HepG2 (cell line): ENCODE results near the gene ZNF558. TPM values are rescaled to one million over a fixed set of nuclear protein-coding genes. Genes with fewer than 3 reads are reported as not detected.

ENCODE experiments used
- AFF4 ChIP-seq: sonication (generic); formaldehyde crosslinking; IDR thresholded peaks from 2 replicates; pipeline ENCODE4 v1.4.0; 2020; ENCODE audit warnings: missing genetic modification reagents
- DPF2 ChIP-seq: sonication (generic); formaldehyde crosslinking; IDR thresholded peaks from 2 replicates; pipeline ENCODE4 v1.4.0; 2020; ENCODE audit warnings: mild to moderate bottlenecking, low read depth, missing genetic modification reagents, borderline replicate concordance
- EZH2 ChIP-seq: conservative IDR thresholded peaks from 2 replicates; pipeline ENCODE4 v1.6.1; 2012; ENCODE audit warnings: mild to moderate bottlenecking, low read depth, low read length, moderate library complexity
- JUN ChIP-seq: sonication (generic); formaldehyde crosslinking; IDR thresholded peaks from 2 replicates; pipeline ENCODE4 v1.4.0; 2020; ENCODE audit warnings: mild to moderate bottlenecking, missing genetic modification reagents
- MTA1 ChIP-seq: sonication (generic); formaldehyde crosslinking; IDR thresholded peaks from 2 replicates; pipeline ENCODE4 v1.4.0; 2020; ENCODE audit warnings: missing genetic modification reagents, mild to moderate bottlenecking, borderline replicate concordance
- NFATC3 ChIP-seq: sonication (generic); formaldehyde crosslinking; IDR thresholded peaks from 2 replicates; pipeline ENCODE4 v1.5.1; 2020; ENCODE audit warnings: mild to moderate bottlenecking, missing genetic modification reagents
- RAD21 ChIP-seq: fragments of 450-650 bp; formaldehyde crosslinking; IDR thresholded peaks from 2 replicates; pipeline ENCODE4 v1.5.0; 2020; ENCODE audit warnings: mild to moderate bottlenecking
- RCOR2 ChIP-seq: IDR thresholded peaks from 2 replicates; pipeline ENCODE4 v1.6.1; 2016; ENCODE audit warnings: missing biosample characterization, missing genetic modification reagents
- TAF1 ChIP-seq: sonication (generic); formaldehyde crosslinking; IDR thresholded peaks from 2 replicates; pipeline ENCODE4 v1.4.0; 2020; ENCODE audit warnings: missing genetic modification reagents
- TOE1 ChIP-seq: sonication (generic); formaldehyde crosslinking; IDR thresholded peaks from 2 replicates; pipeline ENCODE4 v1.4.0; 2020; ENCODE audit warnings: mild to moderate bottlenecking, missing genetic modification reagents
- ZKSCAN5 ChIP-seq: sonication (generic); formaldehyde crosslinking; IDR thresholded peaks from 2 replicates; pipeline ENCODE4 v1.5.1; 2020; ENCODE audit warnings: mild to moderate bottlenecking, missing genetic modification reagents
- ZNF430 ChIP-seq: sonication (generic); formaldehyde crosslinking; IDR thresholded peaks from 2 replicates; pipeline ENCODE4 v1.9.0; 2021; ENCODE audit warnings: mild to moderate bottlenecking, missing genetic modification reagents
- polyA plus RNA-seq, 8 experiments: library from polyadenylated mRNA; depleted of rRNA in 3 of 8; stranded (reverse) in 7 of 8; unstranded in 1 of 8; fragments of >200 nt; fragmentation: Illumina TruSeq in 4 of 8; extraction: Trizol in 4 of 8; gene quantifications; 2 replicates each; pipeline versions ENCODE4 v1.2.1 to v1.2.3, GENCODE V29; 2011 to 2016; ENCODE audit warnings: low read depth in 4 of 8, missing spikeins in 1 of 8, mixed read lengths in 1 of 8; ENCODE audit not compliant: insufficient read depth in 1 of 8
- total RNA-seq, 5 experiments: library from RNA; depleted of rRNA; stranded (reverse); fragments of >200 nt; fragmentation: Illumina TruSeq; extraction: Trizol; gene quantifications; 2 replicates each; pipeline ENCODE4 v1.2.3, GENCODE V29; 2016; ENCODE audit warnings: low read depth in 1 of 5
- TF ChIP-seq, protein P1 (sequence below): sonication (generic); formaldehyde crosslinking; IDR thresholded peaks from 2 replicates; pipeline ENCODE4 v1.9.0; 2021; ENCODE audit warnings: mild to moderate bottlenecking, missing genetic modification reagents
- TF ChIP-seq, protein P2 (sequence below): sonication (generic); formaldehyde crosslinking; IDR thresholded peaks from 2 replicates; pipeline ENCODE4 v1.5.0; 2020; ENCODE audit warnings: missing genetic modification reagents, mild to moderate bottlenecking, borderline replicate concordance
- TF ChIP-seq, protein P3 (sequence below): sonication (generic); formaldehyde crosslinking; IDR thresholded peaks from 2 replicates; pipeline ENCODE4 v1.5.1; 2020; ENCODE audit warnings: mild to moderate bottlenecking, missing genetic modification reagents, borderline replicate concordance

The ZNF558 gene
- total and polyA plus RNA-seq, 2 of the 13 experiments (the other 11 are each of a cell fraction or from before 2014, with no cell fraction given) = 9.5 to 10.8 TPM

- no peak for TF ChIP-seq TOE1 (CRISPR knock-in tag)
- no peak for TF ChIP-seq ZNF430
- TF ChIP-seq, protein P1, sequence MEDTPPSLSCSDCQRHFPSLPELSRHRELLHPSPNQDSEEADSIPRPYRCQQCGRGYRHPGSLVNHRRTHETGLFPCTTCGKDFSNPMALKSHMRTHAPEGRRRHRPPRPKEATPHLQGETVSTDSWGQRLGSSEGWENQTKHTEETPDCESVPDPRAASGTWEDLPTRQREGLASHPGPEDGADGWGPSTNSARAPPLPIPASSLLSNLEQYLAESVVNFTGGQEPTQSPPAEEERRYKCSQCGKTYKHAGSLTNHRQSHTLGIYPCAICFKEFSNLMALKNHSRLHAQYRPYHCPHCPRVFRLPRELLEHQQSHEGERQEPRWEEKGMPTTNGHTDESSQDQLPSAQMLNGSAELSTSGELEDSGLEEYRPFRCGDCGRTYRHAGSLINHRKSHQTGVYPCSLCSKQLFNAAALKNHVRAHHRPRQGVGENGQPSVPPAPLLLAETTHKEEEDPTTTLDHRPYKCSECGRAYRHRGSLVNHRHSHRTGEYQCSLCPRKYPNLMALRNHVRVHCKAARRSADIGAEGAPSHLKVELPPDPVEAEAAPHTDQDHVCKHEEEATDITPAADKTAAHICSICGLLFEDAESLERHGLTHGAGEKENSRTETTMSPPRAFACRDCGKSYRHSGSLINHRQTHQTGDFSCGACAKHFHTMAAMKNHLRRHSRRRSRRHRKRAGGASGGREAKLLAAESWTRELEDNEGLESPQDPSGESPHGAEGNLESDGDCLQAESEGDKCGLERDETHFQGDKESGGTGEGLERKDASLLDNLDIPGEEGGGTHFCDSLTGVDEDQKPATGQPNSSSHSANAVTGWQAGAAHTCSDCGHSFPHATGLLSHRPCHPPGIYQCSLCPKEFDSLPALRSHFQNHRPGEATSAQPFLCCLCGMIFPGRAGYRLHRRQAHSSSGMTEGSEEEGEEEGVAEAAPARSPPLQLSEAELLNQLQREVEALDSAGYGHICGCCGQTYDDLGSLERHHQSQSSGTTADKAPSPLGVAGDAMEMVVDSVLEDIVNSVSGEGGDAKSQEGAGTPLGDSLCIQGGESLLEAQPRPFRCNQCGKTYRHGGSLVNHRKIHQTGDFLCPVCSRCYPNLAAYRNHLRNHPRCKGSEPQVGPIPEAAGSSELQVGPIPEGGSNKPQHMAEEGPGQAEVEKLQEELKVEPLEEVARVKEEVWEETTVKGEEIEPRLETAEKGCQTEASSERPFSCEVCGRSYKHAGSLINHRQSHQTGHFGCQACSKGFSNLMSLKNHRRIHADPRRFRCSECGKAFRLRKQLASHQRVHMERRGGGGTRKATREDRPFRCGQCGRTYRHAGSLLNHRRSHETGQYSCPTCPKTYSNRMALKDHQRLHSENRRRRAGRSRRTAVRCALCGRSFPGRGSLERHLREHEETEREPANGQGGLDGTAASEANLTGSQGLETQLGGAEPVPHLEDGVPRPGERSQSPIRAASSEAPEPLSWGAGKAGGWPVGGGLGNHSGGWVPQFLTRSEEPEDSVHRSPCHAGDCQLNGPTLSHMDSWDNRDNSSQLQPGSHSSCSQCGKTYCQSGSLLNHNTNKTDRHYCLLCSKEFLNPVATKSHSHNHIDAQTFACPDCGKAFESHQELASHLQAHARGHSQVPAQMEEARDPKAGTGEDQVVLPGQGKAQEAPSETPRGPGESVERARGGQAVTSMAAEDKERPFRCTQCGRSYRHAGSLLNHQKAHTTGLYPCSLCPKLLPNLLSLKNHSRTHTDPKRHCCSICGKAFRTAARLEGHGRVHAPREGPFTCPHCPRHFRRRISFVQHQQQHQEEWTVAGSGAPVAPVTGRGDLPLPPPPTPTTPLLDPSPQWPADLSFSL (CRISPR knock-in tag) = no peak
- TF ChIP-seq DPF2 = no peak
- no peak for TF ChIP-seq MTA1 (CRISPR knock-in tag)
- TF ChIP-seq, protein P2, sequence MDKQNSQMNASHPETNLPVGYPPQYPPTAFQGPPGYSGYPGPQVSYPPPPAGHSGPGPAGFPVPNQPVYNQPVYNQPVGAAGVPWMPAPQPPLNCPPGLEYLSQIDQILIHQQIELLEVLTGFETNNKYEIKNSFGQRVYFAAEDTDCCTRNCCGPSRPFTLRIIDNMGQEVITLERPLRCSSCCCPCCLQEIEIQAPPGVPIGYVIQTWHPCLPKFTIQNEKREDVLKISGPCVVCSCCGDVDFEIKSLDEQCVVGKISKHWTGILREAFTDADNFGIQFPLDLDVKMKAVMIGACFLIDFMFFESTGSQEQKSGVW (CRISPR knock-in tag) = no peak
- no peak for TF ChIP-seq RCOR2
- TF ChIP-seq EZH2 = no peak
- no peak for TF ChIP-seq RAD21 (CRISPR knock-in tag)
- TF ChIP-seq NFATC3 (CRISPR knock-in tag) = no peak
- TF ChIP-seq JUN (CRISPR knock-in tag) = no peak
- TF ChIP-seq, protein P3, sequence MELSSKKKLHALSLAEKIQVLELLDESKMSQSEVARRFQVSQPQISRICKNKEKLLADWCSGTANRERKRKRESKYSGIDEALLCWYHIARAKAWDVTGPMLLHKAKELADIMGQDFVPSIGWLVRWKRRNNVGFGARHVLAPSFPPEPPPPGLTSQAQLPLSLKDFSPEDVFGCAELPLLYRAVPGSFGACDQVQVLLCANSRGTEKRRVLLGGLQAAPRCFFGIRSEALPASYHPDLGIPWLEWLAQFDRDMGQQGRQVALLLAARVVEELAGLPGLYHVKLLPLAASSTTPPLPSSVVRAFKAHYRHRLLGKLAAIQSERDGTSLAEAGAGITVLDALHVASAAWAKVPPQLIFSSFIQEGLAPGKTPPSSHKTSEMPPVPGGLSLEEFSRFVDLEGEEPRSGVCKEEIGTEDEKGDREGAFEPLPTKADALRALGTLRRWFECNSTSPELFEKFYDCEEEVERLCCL (CRISPR knock-in tag) = no peak
- no peak for TF ChIP-seq AFF4
- TF ChIP-seq ZKSCAN5 (CRISPR knock-in tag) = no peak
- peak; percentile 52; the same call in 1 of the 2 replicates for TF ChIP-seq TAF1 (CRISPR knock-in tag)
These were observed at the start of gene ZNF558, which contains the start of gene MBD3L1 (continued) for GRCh38 chr19:8832132-8833021.
